Body of pancreas (tissue), 4 donors: ENCODE results near the gene ARSJ. TPM values are rescaled to one million over a fixed set of nuclear protein-coding genes. Genes with fewer than 3 reads are reported as not detected.

Experiments used
- ATAC-seq: fragments of 150-250 bp; one replicate; pipeline ENCODE4 v1.9.1; 2016
- DNase-seq, 4 donors: peaks; one replicate each; pipeline ENCODE4 v3.0.0-alpha.2; 2019
- H3K27ac ChIP-seq, 4 donors: fragments of 200-600 bp; sonication (generic); 1 replicate in 3 of 4; 2 replicates in 1 of 4; pipeline versions ENCODE4 v1.5.1 to v1.6.1; 2016 to 2019; ENCODE audit warnings: mild to moderate bottlenecking in 1 of 4, mixed read lengths in 1 of 4, moderate library complexity in 1 of 4
- H3K27me3 ChIP-seq, 2 donors: fragments of 200-600 bp; sonication (generic); one replicate each; pipeline ENCODE4 v1.6.0; 2016; ENCODE audit warnings: mild to moderate bottlenecking in 1 of 2
- H3K36me3 ChIP-seq, 2 donors: fragments of 200-600 bp; sonication (generic); replicated peaks in 1 of 2; 2 replicates each; pipeline ENCODE4 v1.5.1; 2016; ENCODE audit warnings: low read depth in 2 of 2; ENCODE audit not compliant: insufficient read depth in 1 of 2
- H3K4me1 ChIP-seq: fragments of 200-600 bp; sonication (generic); one replicate; pipeline ENCODE4 v1.6.0; 2016
- H3K4me3 ChIP-seq, 2 donors: fragments of 200-600 bp; sonication (generic); 1 replicate in 1 of 2; 2 replicates in 1 of 2; pipeline ENCODE4 v1.5.1; 2016 to 2019
- H3K9me3 ChIP-seq, 3 donors: fragments of 200-600 bp; sonication (generic); 1 replicate in 2 of 3; 2 replicates in 1 of 3; pipeline ENCODE4 v1.5.1; 2016
- POLR2A ChIP-seq, 3 donors: fragments of 450-650 bp; IDR thresholded peaks; one replicate each; pipeline ENCODE4 v1.6.1; 2016; ENCODE audit warnings: antibody characterized with exemption in 3 of 3, mild to moderate bottlenecking in 2 of 3
- WGBS, 2 donors: methylation state at CpG; one replicate each; pipeline ENCODE4 v1.1.5; 2017; 5-methylcytosine and 5-hydroxymethylcytosine counted together
- intact Hi-C: fragments of 100-400 bp; cut with DNase I; formaldehyde crosslinking; loops from one replicate; pipeline ENCODE4 v1.15.1; 2023
- total RNA-seq, 2 donors: library from RNA; depleted of rRNA; stranded (reverse); fragments of >200 nt; gene quantifications; one replicate each; pipeline ENCODE4 v1.1.0, GENCODE V29; 2016
- TF ChIP-seq, protein P1 (sequence below), 7 experiments: fragments of 450-650 bp in 4 of 7; fragments of 200-600 bp in 3 of 7; sonication (generic) in 3 of 7; IDR thresholded peaks; one replicate each; pipeline ENCODE4 v1.5.1; 2016 to 2019; ENCODE audit warnings: antibody characterized with exemption in 7 of 7

ARSJ gene
- total RNA-seq, 2 donors from 2014 or later = 3.4 to 3.6 TPM

DNA sequence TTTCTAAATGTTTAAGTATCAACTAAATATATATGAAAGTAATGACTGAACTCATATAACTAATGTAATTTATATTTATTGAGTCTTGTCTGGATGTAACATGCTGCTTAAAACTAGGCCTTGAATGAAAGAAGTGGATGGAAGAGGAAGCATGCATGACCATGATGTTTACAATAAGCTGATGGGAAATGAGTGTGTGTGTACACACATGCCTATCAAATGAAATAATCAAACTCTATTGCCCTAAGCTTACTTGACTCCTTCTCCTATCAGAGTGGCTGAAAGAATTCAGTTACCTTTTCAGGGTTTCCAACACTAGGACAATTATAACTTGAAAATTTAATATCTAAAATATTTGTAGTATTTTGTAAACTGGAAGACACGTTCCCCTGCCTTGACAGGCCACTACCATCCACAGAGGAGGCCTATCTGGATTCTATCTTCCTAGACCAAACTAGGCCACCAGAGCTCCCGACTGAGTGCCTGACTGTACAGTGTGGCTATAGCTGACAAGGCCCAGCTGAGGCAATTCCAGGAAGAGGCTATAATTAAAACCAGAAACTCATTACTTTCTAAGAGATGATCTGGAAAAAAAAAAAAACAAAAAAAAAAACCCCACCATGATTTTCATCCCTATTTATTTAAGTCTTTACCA is 7.6 kb downstream of the ARSJ start:
- Histone ChIP-seq H3K9me3 (peaks cover 0 to 8% (median 2%) of the 10 kb centered on the region in 3 donors), H3K4me3 (no peak overlapping the region), H3K36me3 (no peaks in the 10 kb centered on the region), H3K27ac (no peak overlapping the region), H3K27me3 (no peaks in the 10 kb centered on the region), H3K4me1 (no peaks in the 10 kb centered on the region)
- WGBS, 2 donors = 75 to 84% methylated on average over 2 of the region's 2 CpGs
- intact Hi-C loops = no loop called here
- ATAC-seq = no peak
- DNase-seq = no peak
- TF ChIP-seq, protein P1, sequence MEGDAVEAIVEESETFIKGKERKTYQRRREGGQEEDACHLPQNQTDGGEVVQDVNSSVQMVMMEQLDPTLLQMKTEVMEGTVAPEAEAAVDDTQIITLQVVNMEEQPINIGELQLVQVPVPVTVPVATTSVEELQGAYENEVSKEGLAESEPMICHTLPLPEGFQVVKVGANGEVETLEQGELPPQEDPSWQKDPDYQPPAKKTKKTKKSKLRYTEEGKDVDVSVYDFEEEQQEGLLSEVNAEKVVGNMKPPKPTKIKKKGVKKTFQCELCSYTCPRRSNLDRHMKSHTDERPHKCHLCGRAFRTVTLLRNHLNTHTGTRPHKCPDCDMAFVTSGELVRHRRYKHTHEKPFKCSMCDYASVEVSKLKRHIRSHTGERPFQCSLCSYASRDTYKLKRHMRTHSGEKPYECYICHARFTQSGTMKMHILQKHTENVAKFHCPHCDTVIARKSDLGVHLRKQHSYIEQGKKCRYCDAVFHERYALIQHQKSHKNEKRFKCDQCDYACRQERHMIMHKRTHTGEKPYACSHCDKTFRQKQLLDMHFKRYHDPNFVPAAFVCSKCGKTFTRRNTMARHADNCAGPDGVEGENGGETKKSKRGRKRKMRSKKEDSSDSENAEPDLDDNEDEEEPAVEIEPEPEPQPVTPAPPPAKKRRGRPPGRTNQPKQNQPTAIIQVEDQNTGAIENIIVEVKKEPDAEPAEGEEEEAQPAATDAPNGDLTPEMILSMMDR (IDR thresholded peaks at IDR 0.05) = no peak
- no peak for TF ChIP-seq POLR2A (IDR thresholded peaks at IDR 0.05)

DNA sequence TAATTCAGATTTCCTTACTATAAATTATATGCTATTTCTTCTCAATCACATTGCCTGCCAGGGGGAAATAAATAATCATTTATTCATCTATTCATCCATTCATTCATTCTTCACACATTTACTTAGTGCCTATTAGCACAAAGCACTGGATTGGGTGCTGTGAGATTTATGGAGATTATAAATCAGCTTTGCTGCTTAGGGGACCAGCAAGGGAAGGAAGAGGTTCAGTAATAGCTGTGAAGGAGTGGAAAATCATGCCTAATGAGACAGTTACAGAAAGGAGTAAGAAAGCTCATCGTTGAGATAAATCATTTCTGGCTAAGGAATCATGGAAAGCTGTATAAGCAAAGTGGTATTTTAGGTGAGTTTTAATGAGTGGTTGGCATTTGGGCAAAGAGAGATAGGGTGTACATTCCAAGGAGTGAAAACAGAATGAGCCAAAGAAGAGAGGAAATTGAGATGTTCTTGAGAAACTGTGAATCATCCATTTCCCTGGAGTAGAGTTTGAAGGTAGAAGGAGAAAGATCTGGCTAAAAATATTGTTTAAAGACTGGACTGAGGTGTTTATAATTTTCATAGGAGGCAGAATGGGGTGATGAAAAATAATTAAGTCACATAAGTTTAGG is 9.6 kb downstream of the ARSJ start:
- no peaks in the 10 kb centered on the region for H3K27me3 ChIP-seq
- 67 to 75% methylated on average over 1 of the region's 1 CpG for WGBS, 2 donors
- ATAC-seq = no peak
- no peaks in the 10 kb centered on the region for H3K4me1 ChIP-seq
- H3K4me3 ChIP-seq = no peak overlapping the region
- no peaks in the 10 kb centered on the region for H3K36me3 ChIP-seq
- no peak overlapping the region for H3K27ac ChIP-seq
- H3K9me3 ChIP-seq = peaks cover 0 to 8% (median 2%) of the 10 kb centered on the region in 3 donors
- intact Hi-C loops = no loop called here
- TF ChIP-seq, protein P1 (IDR thresholded peaks at IDR 0.05) = no peak
- no peak for TF ChIP-seq POLR2A (IDR thresholded peaks at IDR 0.05)
- no peak for DNase-seq

DNA sequence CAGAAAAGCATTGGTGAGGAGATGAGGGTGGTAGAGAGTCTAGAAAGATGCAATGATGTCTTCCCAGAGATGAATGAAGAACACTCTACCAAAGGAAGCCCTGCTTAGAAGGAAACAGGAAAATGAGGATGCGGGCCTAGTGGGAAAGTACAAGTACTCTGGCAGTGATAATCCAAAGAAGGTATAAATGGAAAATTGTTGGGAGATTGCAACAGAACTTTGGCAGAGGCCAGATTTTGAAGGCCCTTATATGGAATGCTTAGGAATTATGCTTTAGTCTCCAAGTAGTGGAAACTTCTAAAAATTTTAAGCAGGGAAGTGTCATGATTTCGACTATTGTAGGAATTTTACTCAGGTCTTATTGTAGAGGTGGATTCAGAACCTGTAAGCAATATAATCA is 11.0 kb downstream of the ARSJ start:
- Histone ChIP-seq H3K27ac (no peak overlapping the region), H3K4me3 (no peak overlapping the region), H3K9me3 (peaks cover 0 to 2% (median 0%) of the 10 kb centered on the region in 3 donors), H3K27me3 (no peaks in the 10 kb centered on the region), H3K36me3 (no peaks in the 10 kb centered on the region), H3K4me1 (no peaks in the 10 kb centered on the region)
- no peak for TF ChIP-seq POLR2A (IDR thresholded peaks at IDR 0.05)
- TF ChIP-seq, protein P1 (IDR thresholded peaks at IDR 0.05) = no peak
- 74 to 77% methylated on average over 2 of the region's 2 CpGs for WGBS, 2 donors
- intact Hi-C loops = no loop called here
- ATAC-seq (no peak), DNase-seq (no peak)

- Histone ChIP-seq H3K27ac (no peak overlapping the region), H3K27me3 (no peaks in the 10 kb centered on the region), H3K4me3 (no peak overlapping the region), H3K36me3 (no peaks in the 10 kb centered on the region), H3K9me3 (peaks cover 0 to 2% (median 0%) of the 10 kb centered on the region in 3 donors), H3K4me1 (no peaks in the 10 kb centered on the region)
- DNase-seq (no peak), ATAC-seq (no peak)
- intact Hi-C loops = no loop called here
- TF ChIP-seq, protein P1 (IDR thresholded peaks at IDR 0.05) = no peak
- TF ChIP-seq POLR2A (IDR thresholded peaks at IDR 0.05) = no peak
These were observed 11.8 kb downstream of the ARSJ start for GRCh38 chr4:113967687-113968086.
